NCI-H460 (cell line): ENCODE measurements around the gene ADCY9. TPM values are rescaled to one million over a fixed set of nuclear protein-coding genes. Genes with fewer than 3 reads are reported as not detected.
A peak's percentile ranks its signal among the peaks of the same experiment; 100 is the strongest.
"Not testable (repeated sequence)": the region's sequence is repeated elsewhere in the genome, so short reads cannot be mapped to it uniquely, and the experiment has no call there.

Experiments
- DNase-seq: peaks from one replicate; pipeline ENCODE4 v3.0.0-alpha.2; 2016; ENCODE audit warnings: low read depth; ENCODE audit errors: extremely low read depth
- total RNA-seq: library from RNA; depleted of rRNA; stranded (reverse); fragments of >200 nt; shearing (Covaris generic); gene quantifications from 2 replicates; pipeline ENCODE4 v1.2.3, GENCODE V29; 2014

The ADCY9 gene
- total RNA-seq, 1 experiment from 2014 or later, result 8.8 TPM

- DNase-seq, result no peak
These were observed 131.9 kb downstream of the ADCY9 start for GRCh38 chr16:3984111-3985060.

- DNase-seq, result peak; percentile 80
These were observed 133.1 kb downstream of the ADCY9 start for GRCh38 chr16:3983081-3983520.

GRCh38 chr16:3982216-3982615, 134.0 kb downstream of the ADCY9 start:
- DNase-seq, result no peak

GRCh38 chr16:3980253-3981111, 135.8 kb downstream of the ADCY9 start:
- no peak for DNase-seq

GRCh38 chr16:3979518-3979917, 136.7 kb downstream of the ADCY9 start:
- no peak for DNase-seq

- no peak for DNase-seq
These were observed 137.2 kb downstream of the ADCY9 start for GRCh38 chr16:3979070-3979469.

GRCh38 chr16:3977376-3977775, 138.9 kb downstream of the ADCY9 start:
- DNase-seq, result no peak

GRCh38 chr16:3974751-3975150, 141.5 kb downstream of the ADCY9 start:
- DNase-seq, result no peak

- DNase-seq, result no peak
These were observed 144.5 kb downstream of the ADCY9 start for GRCh38 chr16:3971706-3972105.

GRCh38 chr16:3971261-3971660, 145.0 kb downstream of the ADCY9 start:
- no peak for DNase-seq

- DNase-seq, result no peak
These were observed 147.7 kb downstream of the ADCY9 start for GRCh38 chr16:3968551-3968950.

- DNase-seq, result no peak
These were observed 149.6 kb downstream of the ADCY9 start for GRCh38 chr16:3966681-3967080.

- DNase-seq, result no peak
These were observed 150.3 kb downstream of the ADCY9 start for GRCh38 chr16:3965781-3966582.

GRCh38 chr16:3965306-3965705, 150.9 kb downstream of the ADCY9 start:
- DNase-seq, result no peak

- DNase-seq, result no peak
These were observed 151.5 kb downstream of the ADCY9 start for GRCh38 chr16:3964686-3965290.

- DNase-seq, result no peak
These were observed 152.2 kb downstream of the ADCY9 start for GRCh38 chr16:3963886-3964685.

GRCh38 chr16:3963203-3963602, 153.0 kb downstream of the ADCY9 start:
- no peak for DNase-seq

GRCh38 chr16:3961449-3961849, 154.8 kb downstream of the ADCY9 start:
- no peak for DNase-seq

GRCh38 chr16:3959926-3960590, 156.2 kb downstream of the ADCY9 start:
- DNase-seq, result not testable (repeated sequence)
